Nephron progenitor cell (in vitro differentiated cells): ENCODE results near the gene EXOC6B.

Source experiments
- DNase-seq: peaks from one replicate; pipeline ENCODE4 v3.0.0; 2021
- H3K27ac Mint-ChIP-seq: 2 replicates; pipeline ENCODE4 v1.8.0; 2021; ENCODE audit warnings: mild to moderate bottlenecking, moderate library complexity, mixed read lengths
- H3K27me3 Mint-ChIP-seq: 2 replicates; pipeline ENCODE4 v1.8.0; 2021; ENCODE audit warnings: mild to moderate bottlenecking, low read depth, mixed read lengths; ENCODE audit not compliant: poor library complexity
- H3K36me3 Mint-ChIP-seq: 2 replicates; pipeline ENCODE4 v1.8.0; 2021; ENCODE audit warnings: low read depth, mixed read lengths
- H3K4me1 Mint-ChIP-seq: 2 replicates; pipeline ENCODE4 v1.8.0; 2021; ENCODE audit warnings: mixed read lengths
- H3K4me3 Mint-ChIP-seq: 2 replicates; pipeline ENCODE4 v1.8.0; 2021; ENCODE audit warnings: mild to moderate bottlenecking, moderate library complexity, mixed read lengths
- H3K9me3 Mint-ChIP-seq: 2 replicates; pipeline ENCODE4 v1.8.0; 2021; ENCODE audit warnings: mild to moderate bottlenecking, moderate library complexity, mixed read lengths
- CTCF ChIP-seq: fragments of 200-600 bp; sonication (generic); IDR thresholded peaks from 2 replicates; pipeline ENCODE4 v1.5.0; 2021; ENCODE audit warnings: antibody characterized with exemption

EXOC6B gene

GRCh38 chr2:72134408-72134996 is 691.3 kb downstream of the EXOC6B start:
- Mint-ChIP-seq H3K9me3 (no peaks in the 10 kb centered on the region), H3K36me3 (no peaks in the 10 kb centered on the region), H3K4me1 (peaks cover 35% of the 10 kb centered on the region), H3K27ac (no peak overlapping the region), H3K27me3 (peaks cover 38% of the 10 kb centered on the region), H3K4me3 (no peak overlapping the region)
- TF ChIP-seq CTCF, result no peak
- no peak for DNase-seq

GRCh38 chr2:72133721-72134407 is 692.0 kb downstream of the EXOC6B start:
- TF ChIP-seq CTCF, result no peak
- Mint-ChIP-seq H3K4me3 (no peak overlapping the region), H3K27me3 (peaks cover 33% of the 10 kb centered on the region), H3K36me3 (no peaks in the 10 kb centered on the region), H3K9me3 (no peaks in the 10 kb centered on the region), H3K4me1 (peaks cover 38% of the 10 kb centered on the region), H3K27ac (no peak overlapping the region)
- no peak for DNase-seq

GRCh38 chr2:72132981-72133720 is 692.7 kb downstream of the EXOC6B start:
- no peak for TF ChIP-seq CTCF
- Mint-ChIP-seq H3K4me3 (no peak overlapping the region), H3K27me3 (peaks cover 33% of the 10 kb centered on the region), H3K27ac (no peak overlapping the region), H3K36me3 (no peaks in the 10 kb centered on the region), H3K9me3 (no peaks in the 10 kb centered on the region), H3K4me1 (peaks cover 43% of the 10 kb centered on the region)
- DNase-seq, result no peak

GRCh38 chr2:72131916-72132841 is 693.7 kb downstream of the EXOC6B start:
- DNase-seq, result no peak
- H3K4me1 Mint-ChIP-seq, result peaks cover 38% of the 10 kb centered on the region
- H3K4me3 Mint-ChIP-seq, result no peak overlapping the region
- no peak for TF ChIP-seq CTCF
- no peaks in the 10 kb centered on the region for H3K9me3 Mint-ChIP-seq
- peaks cover 28% of the 10 kb centered on the region for H3K27me3 Mint-ChIP-seq
- H3K27ac Mint-ChIP-seq, result no peak overlapping the region
- H3K36me3 Mint-ChIP-seq, result no peaks in the 10 kb centered on the region

- no peak overlapping the region for H3K4me3 Mint-ChIP-seq
- H3K4me1 Mint-ChIP-seq, result peaks cover 35% of the 10 kb centered on the region
- H3K27me3 Mint-ChIP-seq, result peaks cover 28% of the 10 kb centered on the region
- no peaks in the 10 kb centered on the region for H3K36me3 Mint-ChIP-seq
- H3K9me3 Mint-ChIP-seq, result no peaks in the 10 kb centered on the region
- no peak overlapping the region for H3K27ac Mint-ChIP-seq
- no peak for TF ChIP-seq CTCF
- DNase-seq, result no peak
Measured at GRCh38 chr2:72131371-72131891, 694.4 kb downstream of the EXOC6B start.
